ENCODE data around the gene CLHC1.
A peak's percentile ranks its signal among the peaks of the same experiment; 100 is the strongest.
"Not testable (repeated sequence)": the region's sequence is repeated elsewhere in the genome, so short reads cannot be mapped to it uniquely, and the experiment has no call there.

The CLHC1 gene

GRCh38 chr2:55232084-55232862 is at the start of gene CLHC1, which contains the start of gene RPS27A:
Gene CLHC1, minus strand, starts transcription at chr2:55232293. Its CDS starts 9,882 bp downstream, at chr2:55222411.
Gene RPS27A, plus strand, starts transcription at chr2:55232688. Its CDS starts 137 bp downstream, at chr2:55232825.
- peak within 1 kb of the TSS; percentile 91 for H3K27ac ChIP-seq (ENCODE audit: low read length)
- no peaks in the 10 kb centered on the region for H3K9me3 ChIP-seq (ENCODE audit: control insufficient read depth, low read depth, low read length)
- peaks cover 7% of the 10 kb centered on the region for H3K4me1 ChIP-seq (ENCODE audit: control insufficient read depth, low read depth, low read length)
- peak within 1 kb of the TSS; percentile 95 for H3K4me3 ChIP-seq (ENCODE audit: low read length)
- peaks cover 45% of the 10 kb centered on the region for H3K36me3 ChIP-seq (ENCODE audit: control insufficient read depth, low read depth, low read length)
- peak within 1 kb of the TSS; percentile 99 for H3K9ac ChIP-seq (ENCODE audit: low read length)
- H3K27me3 ChIP-seq (ENCODE audit: control insufficient read depth, insufficient read depth, low read length) = no peaks in the 10 kb centered on the region

GRCh38 chr2:55280851-55281546 is 48.9 kb upstream of the CLHC1 start:
- Histone ChIP-seq H3K4me1 (ENCODE audit: control insufficient read depth, low read depth, low read length) (peaks cover 21% of the 10 kb centered on the region), H3K27ac (ENCODE audit: low read length) (peak overlapping the region; percentile 88), H3K4me3 (ENCODE audit: low read length) (peak overlapping the region; percentile 12), H3K9ac (ENCODE audit: low read length) (peak overlapping the region; percentile 61)
- H3K9me3 ChIP-seq (ENCODE audit: control insufficient read depth, low read depth, low read length); H3K27me3 ChIP-seq (ENCODE audit: control insufficient read depth, insufficient read depth, low read length); H3K36me3 ChIP-seq (ENCODE audit: control insufficient read depth, low read depth, low read length): not testable (repeated sequence)

DNA sequence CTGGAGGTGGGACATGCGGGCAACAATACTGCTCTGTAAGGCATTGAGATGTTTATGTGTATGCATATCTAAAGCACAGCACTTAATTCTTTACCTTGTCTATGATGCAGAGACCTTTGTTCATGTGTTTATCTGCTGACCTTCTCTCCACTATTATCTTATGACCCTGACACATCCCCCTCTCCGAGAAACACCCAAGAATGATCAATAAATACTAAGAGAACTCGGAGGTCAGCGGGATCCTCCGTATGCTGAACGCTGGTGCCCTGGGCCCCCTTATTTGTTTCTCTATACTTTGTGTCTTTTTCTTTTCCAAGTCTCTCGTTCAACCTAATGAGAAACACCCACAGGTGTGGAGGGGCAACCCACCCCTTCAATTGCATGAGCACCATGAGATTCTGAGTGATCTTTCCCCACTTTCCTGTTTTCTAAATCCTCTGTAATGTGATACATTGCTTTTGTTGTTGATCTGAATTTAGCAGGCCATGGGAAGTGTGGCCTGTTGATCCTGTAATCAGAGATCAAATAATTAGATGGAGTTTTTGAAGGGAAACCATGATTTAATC is 47.8 kb upstream of the CLHC1 start:
- Histone ChIP-seq H3K9ac (ENCODE audit: low read length) (peak overlapping the region; percentile 61), H3K27ac (ENCODE audit: low read length) (peak overlapping the region; percentile 88), H3K4me1 (ENCODE audit: control insufficient read depth, low read depth, low read length) (peaks cover 21% of the 10 kb centered on the region), H3K4me3 (ENCODE audit: low read length) (peak overlapping the region; percentile 12)
- H3K9me3 ChIP-seq (ENCODE audit: control insufficient read depth, low read depth, low read length); H3K27me3 ChIP-seq (ENCODE audit: control insufficient read depth, insufficient read depth, low read length); H3K36me3 ChIP-seq (ENCODE audit: control insufficient read depth, low read depth, low read length): not testable (repeated sequence)

DNA sequence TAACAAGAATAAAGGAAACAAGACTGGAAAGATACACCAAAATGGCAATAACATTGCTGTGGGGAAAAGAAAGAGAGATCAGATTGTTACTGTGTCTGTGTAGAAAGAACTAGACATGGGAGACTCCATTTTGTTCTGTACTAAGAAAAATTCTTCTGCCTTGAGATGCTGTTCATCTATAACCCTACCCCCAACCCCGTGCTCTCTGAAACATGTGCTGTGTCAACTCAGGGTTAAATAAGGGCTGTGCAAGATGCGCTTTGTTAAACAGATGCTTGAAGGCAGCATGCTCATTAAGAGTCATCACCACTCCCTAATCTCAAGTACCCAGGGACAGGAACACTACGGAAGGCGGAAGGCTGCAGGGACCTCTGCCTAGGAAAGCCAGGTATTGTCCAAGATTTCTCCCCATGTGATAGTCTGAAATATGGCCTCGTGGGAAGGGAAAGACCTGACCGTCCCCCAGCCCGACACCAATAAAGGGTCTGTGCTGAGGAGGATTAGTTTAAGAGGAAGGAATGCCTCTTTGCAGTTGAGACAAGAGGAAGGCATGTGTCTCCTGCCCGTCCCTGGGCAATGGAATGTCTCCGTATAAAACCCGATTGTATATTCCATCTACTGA is 47.2 kb upstream of the CLHC1 start:
- not testable (repeated sequence) for H3K9me3 ChIP-seq (ENCODE audit: control insufficient read depth, low read depth, low read length); H3K27me3 ChIP-seq (ENCODE audit: control insufficient read depth, insufficient read depth, low read length); H3K36me3 ChIP-seq (ENCODE audit: control insufficient read depth, low read depth, low read length)
- H3K27ac ChIP-seq (ENCODE audit: low read length) = peak overlapping the region; percentile 69
- peak overlapping the region; percentile 48 for H3K9ac ChIP-seq (ENCODE audit: low read length)
- H3K4me3 ChIP-seq (ENCODE audit: low read length) = peak overlapping the region; percentile 12
- peaks cover 21% of the 10 kb centered on the region for H3K4me1 ChIP-seq (ENCODE audit: control insufficient read depth, low read depth, low read length)

DNA sequence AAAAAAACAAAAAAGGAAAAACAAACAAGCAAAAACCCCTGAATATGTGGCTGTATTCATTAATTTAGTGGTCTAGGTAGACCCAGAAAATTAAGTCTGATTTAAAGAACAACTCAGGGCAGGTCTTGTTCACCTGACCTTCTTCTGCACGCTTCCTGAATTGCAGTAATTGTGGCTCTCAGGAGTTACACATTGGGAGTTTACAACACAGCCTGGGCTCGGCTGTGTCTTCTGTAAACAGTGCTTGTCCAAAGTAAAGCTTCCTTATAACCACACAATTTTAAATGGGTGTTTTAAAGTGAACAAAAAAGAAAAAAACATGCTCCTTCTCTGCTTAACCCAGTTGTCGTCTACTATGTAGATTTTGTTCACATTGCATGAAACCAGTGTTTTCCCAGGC is 45.2 kb upstream of the CLHC1 start:
- Histone ChIP-seq H3K27ac (ENCODE audit: low read length) (no peak overlapping the region), H3K4me1 (ENCODE audit: control insufficient read depth, low read depth, low read length) (peaks cover 21% of the 10 kb centered on the region), H3K27me3 (ENCODE audit: control insufficient read depth, insufficient read depth, low read length) (no peaks in the 10 kb centered on the region), H3K36me3 (ENCODE audit: control insufficient read depth, low read depth, low read length) (no peaks in the 10 kb centered on the region), H3K9ac (ENCODE audit: low read length) (no peak overlapping the region), H3K9me3 (ENCODE audit: control insufficient read depth, low read depth, low read length) (no peaks in the 10 kb centered on the region), H3K4me3 (ENCODE audit: low read length) (no peak overlapping the region)

- not testable (repeated sequence) for H3K4me3 ChIP-seq (ENCODE audit: low read length); H3K27me3 ChIP-seq (ENCODE audit: control insufficient read depth, insufficient read depth, low read length); H3K27ac ChIP-seq (ENCODE audit: low read length); H3K36me3 ChIP-seq (ENCODE audit: control insufficient read depth, low read depth, low read length); H3K9ac ChIP-seq (ENCODE audit: low read length); H3K9me3 ChIP-seq (ENCODE audit: control insufficient read depth, low read depth, low read length)
- H3K4me1 ChIP-seq (ENCODE audit: control insufficient read depth, low read depth, low read length) = peaks cover 11% of the 10 kb centered on the region
Measured at GRCh38 chr2:55274346-55274745, 42.3 kb upstream of the CLHC1 start.

DNA sequence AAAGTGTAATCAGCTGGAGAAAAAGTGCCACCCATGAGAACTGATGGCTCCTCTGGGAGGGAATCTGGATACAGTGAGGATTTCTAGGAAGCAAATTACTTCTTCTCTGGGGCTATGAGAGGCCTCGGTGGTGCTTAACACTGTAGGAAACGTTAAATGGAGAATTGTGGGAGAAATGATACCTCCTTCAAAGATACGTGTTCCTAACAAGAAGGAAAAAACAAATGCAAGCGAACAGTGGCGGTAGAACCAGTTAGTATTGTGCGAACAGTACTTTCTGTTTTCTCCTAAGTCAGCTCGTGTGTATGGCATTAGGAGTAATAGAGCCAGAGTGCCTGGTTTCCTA is 37.5 kb upstream of the CLHC1 start:
- Histone ChIP-seq H3K9ac (ENCODE audit: low read length) (peak overlapping the region; percentile 82), H3K4me1 (ENCODE audit: control insufficient read depth, low read depth, low read length) (peaks cover 3% of the 10 kb centered on the region), H3K4me3 (ENCODE audit: low read length) (peak overlapping the region; percentile 89), H3K36me3 (ENCODE audit: control insufficient read depth, low read depth, low read length) (no peaks in the 10 kb centered on the region), H3K27ac (ENCODE audit: low read length) (peak overlapping the region; percentile 35), H3K9me3 (ENCODE audit: control insufficient read depth, low read depth, low read length) (no peaks in the 10 kb centered on the region), H3K27me3 (ENCODE audit: control insufficient read depth, insufficient read depth, low read length) (no peaks in the 10 kb centered on the region)

DNA sequence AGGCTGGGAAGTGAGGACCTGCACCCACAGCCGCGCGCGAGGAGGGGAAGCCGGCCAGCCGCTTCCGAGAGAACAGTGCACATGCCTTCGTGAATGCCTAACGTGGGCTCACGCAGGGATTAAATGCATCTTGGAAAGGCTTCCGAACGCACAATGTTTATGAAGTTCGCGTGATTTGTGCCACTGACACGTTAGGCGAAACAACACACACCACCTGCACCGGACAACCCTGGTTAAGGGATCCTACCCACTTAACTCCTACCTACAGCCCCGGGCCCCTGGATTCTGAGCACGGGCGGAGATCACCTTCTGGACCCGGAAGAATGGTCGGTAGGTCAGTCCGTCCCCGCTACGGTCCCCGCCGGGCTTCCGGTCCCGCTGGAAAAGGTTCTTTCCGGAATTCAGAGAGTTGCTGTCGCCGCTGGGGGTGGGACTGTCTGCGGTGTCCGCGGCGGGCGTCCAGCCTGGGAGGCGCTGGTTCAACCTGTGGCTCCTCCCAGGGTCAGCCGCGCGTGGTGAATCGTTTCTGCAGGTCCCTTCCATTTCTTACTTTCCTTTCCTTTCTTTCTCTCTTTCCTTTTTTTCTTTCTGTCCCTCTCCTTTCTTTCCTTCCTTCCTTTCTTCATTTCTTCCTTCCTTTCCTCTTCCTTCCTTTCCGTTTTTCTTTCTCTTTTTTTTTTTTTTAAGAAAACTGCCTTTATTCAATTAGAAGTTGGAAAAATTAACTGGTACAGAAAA is 37.0 kb upstream of the CLHC1 start, which contains the start of gene MTIF2:
TSS of gene MTIF2 (minus strand) at position 325 of the 738 bp plus-strand sequence. CDS start 5,373 bp downstream, outside the sequence.
- Histone ChIP-seq H3K9ac (ENCODE audit: low read length) (peak within 1 kb of the TSS; percentile 82), H3K4me3 (ENCODE audit: low read length) (peak within 1 kb of the TSS; percentile 89), H3K36me3 (ENCODE audit: control insufficient read depth, low read depth, low read length) (peaks cover 5% of the 10 kb centered on the region), H3K27me3 (ENCODE audit: control insufficient read depth, insufficient read depth, low read length) (no peaks in the 10 kb centered on the region), H3K27ac (ENCODE audit: low read length) (peak within 1 kb of the TSS; percentile 35), H3K4me1 (ENCODE audit: control insufficient read depth, low read depth, low read length) (peaks cover 3% of the 10 kb centered on the region), H3K9me3 (ENCODE audit: control insufficient read depth, low read depth, low read length) (no peaks in the 10 kb centered on the region)

- H3K27me3 ChIP-seq (ENCODE audit: control insufficient read depth, insufficient read depth, low read length) = no peaks in the 10 kb centered on the region
- H3K36me3 ChIP-seq (ENCODE audit: control insufficient read depth, low read depth, low read length) = peaks cover 12% of the 10 kb centered on the region
- H3K27ac ChIP-seq (ENCODE audit: low read length) = peak overlapping the region; percentile 15
- peaks cover 3% of the 10 kb centered on the region for H3K4me1 ChIP-seq (ENCODE audit: control insufficient read depth, low read depth, low read length)
- peak overlapping the region; percentile 82 for H3K9ac ChIP-seq (ENCODE audit: low read length)
- no peaks in the 10 kb centered on the region for H3K9me3 ChIP-seq (ENCODE audit: control insufficient read depth, low read depth, low read length)
- peak overlapping the region; percentile 89 for H3K4me3 ChIP-seq (ENCODE audit: low read length)
Measured at GRCh38 chr2:55268288-55268906, 36.3 kb upstream of the CLHC1 start.

DNA sequence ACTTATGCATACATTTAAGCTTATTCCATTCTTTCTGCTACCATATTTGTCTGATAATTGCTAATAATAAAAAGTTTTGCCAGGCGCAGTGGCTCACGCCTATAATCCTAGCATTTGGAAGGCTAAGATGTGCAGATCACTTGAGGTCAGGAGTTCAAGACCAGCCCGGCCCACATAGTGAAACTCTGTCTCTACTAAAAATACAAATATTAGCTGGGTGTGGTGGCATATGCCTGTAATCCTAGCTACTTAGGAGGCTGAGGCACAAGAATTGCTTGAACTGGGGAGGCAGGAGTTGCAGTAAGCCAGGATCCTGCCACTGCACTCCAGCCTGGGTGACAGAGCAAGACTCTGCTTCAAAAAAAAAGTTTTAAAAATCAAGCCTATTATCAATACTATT is 27.5 kb upstream of the CLHC1 start:
- H3K9ac ChIP-seq (ENCODE audit: low read length); H3K4me3 ChIP-seq (ENCODE audit: low read length); H3K4me1 ChIP-seq (ENCODE audit: control insufficient read depth, low read depth, low read length); H3K9me3 ChIP-seq (ENCODE audit: control insufficient read depth, low read depth, low read length); H3K27ac ChIP-seq (ENCODE audit: low read length); H3K27me3 ChIP-seq (ENCODE audit: control insufficient read depth, insufficient read depth, low read length): not testable (repeated sequence)
- H3K36me3 ChIP-seq (ENCODE audit: control insufficient read depth, low read depth, low read length) = peaks cover 30% of the 10 kb centered on the region
